Measurements from ENCODE around the gene SYT1. TPM values are rescaled to one million over a fixed set of nuclear protein-coding genes. Genes with fewer than 3 reads are reported as not detected.

Gene SYT1
- total RNA-seq, 1 donor from 2014 or later, result 0.17 TPM

GRCh38 chr12:79114896-79115295 lies 250.3 kb downstream of the SYT1 start:
- ATAC-seq, result no peak
- no peak for DNase-seq
- intact Hi-C loops (cut with micrococcal nuclease), result no loop called here

- no peak for DNase-seq
- no peak for ATAC-seq
- intact Hi-C loops (cut with micrococcal nuclease), result no loop called here
Measured at GRCh38 chr12:79115743-79116142, 251.2 kb downstream of the SYT1 start.

GRCh38 chr12:79119796-79120195 lies 255.2 kb downstream of the SYT1 start:
- DNase-seq (no peak), ATAC-seq (no peak)
- intact Hi-C loops (cut with micrococcal nuclease), result no loop called here

GRCh38 chr12:79121486-79121885 lies 256.9 kb downstream of the SYT1 start:
- no peak for ATAC-seq
- no peak for DNase-seq
- intact Hi-C loops (cut with micrococcal nuclease), result no loop called here

- no peak for DNase-seq
- intact Hi-C loops (cut with micrococcal nuclease), result no loop called here
- ATAC-seq, result no peak
Measured at GRCh38 chr12:79124385-79124784, 259.8 kb downstream of the SYT1 start.

GRCh38 chr12:79125358-79125757 lies 260.8 kb downstream of the SYT1 start:
- no peak for DNase-seq
- ATAC-seq, result no peak
- intact Hi-C loops (cut with micrococcal nuclease), result no loop called here

- intact Hi-C loops (cut with micrococcal nuclease), result no loop called here
- DNase-seq (no peak), ATAC-seq (no peak)
Measured at GRCh38 chr12:79127271-79127751, 262.7 kb downstream of the SYT1 start.

- DNase-seq (no peak), ATAC-seq (no peak)
- intact Hi-C loops (cut with micrococcal nuclease), result no loop called here
Measured at GRCh38 chr12:79128956-79129355, 264.4 kb downstream of the SYT1 start.

GRCh38 chr12:79138872-79139271 lies 274.3 kb downstream of the SYT1 start:
- intact Hi-C loops (cut with micrococcal nuclease), result no loop called here
- DNase-seq (no peak), ATAC-seq (no peak)

GRCh38 chr12:79140711-79141110 lies 276.1 kb downstream of the SYT1 start:
- intact Hi-C loops (cut with micrococcal nuclease), result no loop called here
- ATAC-seq, result no peak

GRCh38 chr12:79141776-79142175 lies 277.2 kb downstream of the SYT1 start:
- intact Hi-C loops (cut with micrococcal nuclease), result no loop called here
- ATAC-seq (no peak), DNase-seq (no peak)

More at GRCh38 chr12:79140711-79141110, 276.1 kb downstream of the SYT1 start:
- no peak for DNase-seq

GRCh38 chr12:79143803-79144202 lies 279.2 kb downstream of the SYT1 start:
- intact Hi-C loops (cut with micrococcal nuclease), result no loop called here
- ATAC-seq (no peak), DNase-seq (no peak)

- intact Hi-C loops (cut with micrococcal nuclease), result no loop called here
- no peak for DNase-seq
- ATAC-seq, result no peak
Measured at GRCh38 chr12:79151956-79152355, 287.4 kb downstream of the SYT1 start.

- intact Hi-C loops (cut with micrococcal nuclease), result no loop called here
- ATAC-seq, result no peak
- no peak for DNase-seq
Measured at GRCh38 chr12:79155683-79156082, 291.1 kb downstream of the SYT1 start.

GRCh38 chr12:79156846-79157463 lies 292.4 kb downstream of the SYT1 start:
- DNase-seq (no peak), ATAC-seq (no peak)
- intact Hi-C loops (cut with micrococcal nuclease), result no loop called here

GRCh38 chr12:79161249-79161934 lies 296.8 kb downstream of the SYT1 start:
- no peak for ATAC-seq
- intact Hi-C loops (cut with micrococcal nuclease), result no loop called here
- no peak for DNase-seq

- no peak for DNase-seq
- intact Hi-C loops (cut with micrococcal nuclease), result no loop called here
- no peak for ATAC-seq
Measured at GRCh38 chr12:79162147-79162772, 297.7 kb downstream of the SYT1 start.

GRCh38 chr12:79162948-79163347 lies 298.4 kb downstream of the SYT1 start:
- ATAC-seq (no peak), DNase-seq (no peak)
- intact Hi-C loops (cut with micrococcal nuclease), result no loop called here

- intact Hi-C loops (cut with micrococcal nuclease), result no loop called here
- ATAC-seq (no peak), DNase-seq (no peak)
Measured at GRCh38 chr12:79164890-79165289, 300.3 kb downstream of the SYT1 start.

- no peak for ATAC-seq
- intact Hi-C loops (cut with micrococcal nuclease), result no loop called here
- DNase-seq, result no peak
Measured at GRCh38 chr12:79168687-79169086, 304.1 kb downstream of the SYT1 start.

GRCh38 chr12:79174626-79175025 lies 310.1 kb downstream of the SYT1 start:
- intact Hi-C loops (cut with micrococcal nuclease), result no loop called here
- DNase-seq (no peak), ATAC-seq (peak; percentile 48)
